Testis (tissue), 2 donors: ENCODE data around the gene HPSE.

Experiments used
- CTCF ChIP-seq, 3 experiments: fragments of 450-650 bp in 2 of 3; fragments of 200-600 bp in 1 of 3; sonication (generic) in 1 of 3; IDR thresholded peaks; one replicate each; pipeline ENCODE4 v1.5.1; 2016 to 2019; ENCODE audit warnings: antibody characterized with exemption in 3 of 3, mild to moderate bottlenecking in 2 of 3, moderate library complexity in 1 of 3
- POLR2A ChIP-seq: fragments of 450-650 bp; IDR thresholded peaks from one replicate; pipeline ENCODE4 v1.6.1; 2017; ENCODE audit warnings: antibody characterized with exemption, mild to moderate bottlenecking, moderate library complexity

- TF ChIP-seq POLR2A (no peak), CTCF (IDR thresholded peaks at IDR 0.05) (no peak)
Observed at GRCh38 chr4:83348074-83348473, 13.4 kb upstream of the HPSE start.
